Umbilical cord (tissue), 2 donors: ENCODE measurements around the gene DLEU7. TPM values are rescaled to one million over a fixed set of nuclear protein-coding genes. Genes with fewer than 3 reads are reported as not detected.
A peak's percentile ranks its signal among the peaks of the same experiment; 100 is the strongest.

Experiments used
- DNase-seq: peaks from one replicate; pipeline ENCODE4 v3.0.0-alpha.2; 2015; ENCODE audit warnings: low spot score
- total RNA-seq: library from RNA; depleted of rRNA; stranded (reverse); fragments of >200 nt; gene quantifications from one replicate; pipeline ENCODE4 v1.2.3, GENCODE V29; 2014; ENCODE audit warnings: low replicate concordance; ENCODE audit not compliant: insufficient read depth

DLEU7 gene
- total RNA-seq: 2.6 TPM

- no peak for DNase-seq
These were observed at the start of gene DLEU7 for GRCh38 chr13:50843257-50844083. Gene DLEU7, minus strand, starts transcription at chr13:50843692. Its CDS starts 46 bp downstream, at chr13:50843646.

DNA sequence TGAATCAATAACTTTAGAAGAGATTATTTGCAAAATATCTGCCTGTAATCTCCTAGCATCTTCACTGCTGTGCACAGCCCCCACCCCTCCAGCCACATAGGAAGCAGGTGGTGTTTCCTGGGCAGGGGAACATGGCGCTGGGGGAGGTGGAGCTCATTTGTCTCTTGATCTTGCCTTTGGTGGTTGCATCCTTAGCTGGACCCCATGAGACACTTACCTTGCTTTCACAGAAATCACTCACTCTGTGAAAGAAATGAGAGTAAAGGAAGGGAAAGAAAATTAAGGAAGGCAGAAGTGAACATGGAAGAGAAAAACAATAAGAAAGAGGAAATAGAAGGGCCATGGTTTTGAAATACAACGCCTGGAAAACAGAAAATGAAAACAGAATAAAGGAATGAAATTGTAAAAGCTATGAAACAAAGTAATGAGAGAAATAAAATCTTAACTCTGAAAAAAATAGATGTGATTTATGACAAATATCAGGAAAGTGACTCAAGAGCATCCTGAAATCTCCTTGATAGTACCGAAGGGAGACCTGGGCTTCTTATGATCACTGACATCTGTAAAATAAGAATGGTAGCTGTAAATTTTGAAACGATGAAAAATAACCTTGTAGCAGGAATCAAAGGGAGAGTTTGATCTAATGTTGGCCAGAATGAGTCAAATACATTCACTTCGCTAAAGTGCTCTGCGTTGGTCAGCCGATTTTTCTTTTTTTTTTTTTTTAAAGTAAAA lies 48.9 kb upstream of the DLEU7 start:
- no peak for DNase-seq

DNA sequence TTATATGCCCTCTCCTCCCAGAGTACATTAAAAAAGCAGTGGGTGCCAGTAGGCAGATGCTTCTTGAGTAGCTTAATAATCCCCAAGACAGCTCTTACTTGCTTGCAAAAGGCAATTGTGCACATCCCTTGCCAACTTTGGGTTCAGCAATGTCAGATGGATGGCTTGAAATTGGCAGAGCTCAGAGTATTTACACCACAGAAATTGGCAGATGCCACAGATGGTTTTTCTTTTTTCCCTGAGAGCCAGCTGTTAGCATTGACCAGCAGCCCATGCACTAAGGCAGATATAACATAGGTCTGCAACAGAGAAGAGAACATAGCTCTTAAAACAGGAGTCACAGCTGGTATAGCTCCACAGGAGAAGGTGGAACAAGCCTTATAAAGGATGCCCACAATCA lies 47.7 kb upstream of the DLEU7 start:
- DNase-seq: no peak

DNA sequence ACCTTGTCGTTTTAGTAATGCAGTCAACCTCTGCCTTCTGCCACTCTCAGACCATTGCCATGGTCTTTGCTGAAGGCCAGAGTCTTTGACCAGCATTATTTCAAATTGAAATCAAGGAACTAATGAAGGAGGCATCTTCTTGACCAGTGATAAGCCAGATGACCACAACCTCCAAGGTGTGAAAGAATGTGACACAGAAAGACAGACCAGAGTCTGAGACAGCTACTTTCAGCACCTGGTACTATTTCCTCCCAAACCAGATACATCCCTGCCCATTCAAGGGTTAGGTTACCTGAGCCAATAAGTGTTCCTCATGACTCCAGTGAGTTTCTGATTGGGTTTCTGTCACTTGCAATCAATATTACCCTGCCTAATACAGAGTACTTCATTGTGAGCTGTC lies 45.8 kb upstream of the DLEU7 start:
- DNase-seq: no peak

GRCh38 chr13:50888362-50888761 lies 44.9 kb upstream of the DLEU7 start:
- DNase-seq: no peak

- no peak for DNase-seq
These were observed 43.7 kb upstream of the DLEU7 start for GRCh38 chr13:50887151-50887550.

GRCh38 chr13:50884265-50884664 lies 40.8 kb upstream of the DLEU7 start:
- DNase-seq: no peak

DNA sequence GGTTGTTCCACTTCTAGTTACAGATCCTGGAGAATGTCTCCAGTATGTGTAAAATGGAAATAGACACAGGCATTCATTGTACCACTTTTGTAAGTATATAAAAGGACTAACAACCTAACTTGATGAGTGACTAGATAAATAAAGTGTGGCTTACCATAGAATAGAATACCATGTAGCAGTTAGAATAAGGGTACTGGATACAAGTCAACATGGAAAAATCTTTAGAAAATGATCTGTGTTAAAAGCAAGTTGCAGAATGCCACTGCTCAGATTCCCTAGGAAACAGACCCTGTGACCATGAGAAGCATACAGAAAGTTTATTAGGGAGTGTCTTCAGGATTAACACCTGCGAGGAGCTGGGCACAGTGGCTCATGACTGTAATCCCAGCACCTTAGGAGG lies 40.2 kb upstream of the DLEU7 start:
- DNase-seq: no peak

- DNase-seq: no peak
These were observed 39.4 kb upstream of the DLEU7 start for GRCh38 chr13:50882816-50883435.

GRCh38 chr13:50873991-50874390 lies 30.5 kb upstream of the DLEU7 start:
- DNase-seq: no peak

GRCh38 chr13:50873467-50873866 lies 30.0 kb upstream of the DLEU7 start:
- DNase-seq: no peak

GRCh38 chr13:50871405-50871804 lies 27.9 kb upstream of the DLEU7 start:
- no peak for DNase-seq

DNA sequence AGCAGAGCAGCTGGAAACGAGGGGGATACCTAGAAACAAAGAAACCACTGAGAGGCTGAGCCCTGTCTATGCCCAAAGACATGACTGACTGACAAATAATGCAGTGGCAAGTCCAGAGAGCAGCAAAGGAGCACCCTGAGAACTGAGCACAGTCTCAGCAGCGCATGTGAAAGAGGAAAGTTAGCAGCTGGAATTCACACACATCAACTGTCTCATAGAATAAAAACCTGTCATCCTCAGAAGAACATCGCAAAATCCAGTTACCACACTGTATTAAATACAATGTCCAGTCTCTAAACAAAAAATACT lies 24.1 kb upstream of the DLEU7 start:
- no peak for DNase-seq

- DNase-seq: no peak
These were observed 23.5 kb upstream of the DLEU7 start for GRCh38 chr13:50866817-50867636.

DNA sequence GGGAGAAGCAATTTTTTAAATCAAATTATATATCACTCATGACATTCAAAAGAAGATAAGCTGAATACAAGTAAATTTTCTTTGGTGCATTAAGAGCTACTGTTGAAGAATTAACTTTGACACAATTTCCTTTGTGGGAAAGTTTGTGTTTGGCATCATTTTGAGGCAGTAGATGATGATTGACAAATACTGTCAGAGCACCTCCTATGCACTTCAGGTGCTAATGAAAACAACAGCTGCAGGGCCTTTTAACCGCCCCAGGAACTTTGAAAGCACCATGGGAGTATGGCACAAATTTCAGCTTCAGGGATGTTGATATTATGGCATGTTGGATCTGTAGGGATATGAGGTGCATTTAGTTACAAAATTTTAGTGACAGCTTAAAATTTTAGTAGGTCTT lies 21.0 kb upstream of the DLEU7 start:
- DNase-seq: no peak

GRCh38 chr13:50855681-50856080 lies 12.2 kb upstream of the DLEU7 start:
- no peak for DNase-seq

GRCh38 chr13:50850445-50850844 lies 7.0 kb upstream of the DLEU7 start:
- no peak for DNase-seq

GRCh38 chr13:50847501-50847900 lies 4.0 kb upstream of the DLEU7 start:
- no peak for DNase-seq

- DNase-seq: no peak
These were observed 3.5 kb upstream of the DLEU7 start for GRCh38 chr13:50846861-50847475.

GRCh38 chr13:50845211-50845610 lies 1.7 kb upstream of the DLEU7 start:
- DNase-seq: peak; percentile 8

- DNase-seq: no peak
These were observed 788 bp upstream of the DLEU7 start for GRCh38 chr13:50844084-50844875.
